ENCODE results near the gene NCKAP5.

GRCh38 chr2:133248264-133248663, 320.0 kb downstream of the NCKAP5 start:
- TF ChIP-seq, protein P1, sequence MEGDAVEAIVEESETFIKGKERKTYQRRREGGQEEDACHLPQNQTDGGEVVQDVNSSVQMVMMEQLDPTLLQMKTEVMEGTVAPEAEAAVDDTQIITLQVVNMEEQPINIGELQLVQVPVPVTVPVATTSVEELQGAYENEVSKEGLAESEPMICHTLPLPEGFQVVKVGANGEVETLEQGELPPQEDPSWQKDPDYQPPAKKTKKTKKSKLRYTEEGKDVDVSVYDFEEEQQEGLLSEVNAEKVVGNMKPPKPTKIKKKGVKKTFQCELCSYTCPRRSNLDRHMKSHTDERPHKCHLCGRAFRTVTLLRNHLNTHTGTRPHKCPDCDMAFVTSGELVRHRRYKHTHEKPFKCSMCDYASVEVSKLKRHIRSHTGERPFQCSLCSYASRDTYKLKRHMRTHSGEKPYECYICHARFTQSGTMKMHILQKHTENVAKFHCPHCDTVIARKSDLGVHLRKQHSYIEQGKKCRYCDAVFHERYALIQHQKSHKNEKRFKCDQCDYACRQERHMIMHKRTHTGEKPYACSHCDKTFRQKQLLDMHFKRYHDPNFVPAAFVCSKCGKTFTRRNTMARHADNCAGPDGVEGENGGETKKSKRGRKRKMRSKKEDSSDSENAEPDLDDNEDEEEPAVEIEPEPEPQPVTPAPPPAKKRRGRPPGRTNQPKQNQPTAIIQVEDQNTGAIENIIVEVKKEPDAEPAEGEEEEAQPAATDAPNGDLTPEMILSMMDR (IDR thresholded peaks at IDR 0.05; ENCODE audit: insufficient read depth, low read length): no peak
- no peak for TF ChIP-seq POLR2AphosphoS5 (IDR thresholded peaks at IDR 0.05; ENCODE audit: low read depth)

Data from HL-60 (cell line).